ENCODE data around the gene TBC1D5.

DNA sequence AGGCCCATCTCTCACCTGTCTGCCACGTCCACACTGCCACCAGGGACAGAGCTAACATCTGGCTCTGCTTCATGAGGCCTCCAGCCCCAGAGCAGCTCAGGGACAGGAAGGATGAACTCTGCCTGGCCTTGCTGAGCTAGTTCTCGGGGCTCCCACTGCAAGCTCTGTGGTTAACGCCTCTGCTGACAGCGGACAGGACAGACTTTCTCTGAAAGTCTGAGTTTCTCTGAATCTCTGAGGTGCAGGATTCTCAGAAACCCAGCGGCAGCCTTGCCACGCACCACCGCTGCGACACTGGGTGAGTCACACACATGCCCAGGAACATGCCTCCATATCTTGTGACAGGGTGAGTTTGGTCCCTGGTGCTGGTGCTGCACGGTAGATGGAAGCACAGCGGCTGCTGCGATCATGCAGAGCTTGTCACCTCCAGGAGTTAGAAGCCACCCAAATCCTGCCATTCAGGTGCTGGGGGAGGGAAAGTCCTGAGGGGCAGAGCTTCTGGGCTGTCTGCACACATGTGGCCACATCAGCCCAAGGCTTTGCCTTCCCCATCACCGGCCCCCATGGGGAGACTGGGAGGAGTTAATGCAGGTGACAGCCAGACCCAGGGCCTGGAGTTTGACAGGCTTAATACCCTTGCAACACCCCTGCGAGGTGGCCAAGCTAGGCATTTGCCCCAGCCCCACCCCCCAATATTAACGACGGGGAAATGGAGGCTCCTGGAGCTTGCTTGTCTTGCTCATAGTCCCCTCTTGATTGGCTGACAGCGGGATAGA, 590.6 kb downstream of the TBC1D5 start:
- TF ChIP-seq, protein P1, sequence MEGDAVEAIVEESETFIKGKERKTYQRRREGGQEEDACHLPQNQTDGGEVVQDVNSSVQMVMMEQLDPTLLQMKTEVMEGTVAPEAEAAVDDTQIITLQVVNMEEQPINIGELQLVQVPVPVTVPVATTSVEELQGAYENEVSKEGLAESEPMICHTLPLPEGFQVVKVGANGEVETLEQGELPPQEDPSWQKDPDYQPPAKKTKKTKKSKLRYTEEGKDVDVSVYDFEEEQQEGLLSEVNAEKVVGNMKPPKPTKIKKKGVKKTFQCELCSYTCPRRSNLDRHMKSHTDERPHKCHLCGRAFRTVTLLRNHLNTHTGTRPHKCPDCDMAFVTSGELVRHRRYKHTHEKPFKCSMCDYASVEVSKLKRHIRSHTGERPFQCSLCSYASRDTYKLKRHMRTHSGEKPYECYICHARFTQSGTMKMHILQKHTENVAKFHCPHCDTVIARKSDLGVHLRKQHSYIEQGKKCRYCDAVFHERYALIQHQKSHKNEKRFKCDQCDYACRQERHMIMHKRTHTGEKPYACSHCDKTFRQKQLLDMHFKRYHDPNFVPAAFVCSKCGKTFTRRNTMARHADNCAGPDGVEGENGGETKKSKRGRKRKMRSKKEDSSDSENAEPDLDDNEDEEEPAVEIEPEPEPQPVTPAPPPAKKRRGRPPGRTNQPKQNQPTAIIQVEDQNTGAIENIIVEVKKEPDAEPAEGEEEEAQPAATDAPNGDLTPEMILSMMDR (IDR thresholded peaks at IDR 0.05; ENCODE audit: low read depth, low read length, poor library complexity, severe bottlenecking) = no peak
- no peak for TF ChIP-seq EZH2phosphoT487 (IDR thresholded peaks at IDR 0.05; ENCODE audit: borderline replicate concordance, low read length)
